ENCODE measurements around the gene FABP3. TPM values are rescaled to one million over a fixed set of nuclear protein-coding genes. Genes with fewer than 3 reads are reported as not detected.

The FABP3 gene
- total and polyA plus RNA-seq, 3 experiments from 2014 or later: not detected

DNA sequence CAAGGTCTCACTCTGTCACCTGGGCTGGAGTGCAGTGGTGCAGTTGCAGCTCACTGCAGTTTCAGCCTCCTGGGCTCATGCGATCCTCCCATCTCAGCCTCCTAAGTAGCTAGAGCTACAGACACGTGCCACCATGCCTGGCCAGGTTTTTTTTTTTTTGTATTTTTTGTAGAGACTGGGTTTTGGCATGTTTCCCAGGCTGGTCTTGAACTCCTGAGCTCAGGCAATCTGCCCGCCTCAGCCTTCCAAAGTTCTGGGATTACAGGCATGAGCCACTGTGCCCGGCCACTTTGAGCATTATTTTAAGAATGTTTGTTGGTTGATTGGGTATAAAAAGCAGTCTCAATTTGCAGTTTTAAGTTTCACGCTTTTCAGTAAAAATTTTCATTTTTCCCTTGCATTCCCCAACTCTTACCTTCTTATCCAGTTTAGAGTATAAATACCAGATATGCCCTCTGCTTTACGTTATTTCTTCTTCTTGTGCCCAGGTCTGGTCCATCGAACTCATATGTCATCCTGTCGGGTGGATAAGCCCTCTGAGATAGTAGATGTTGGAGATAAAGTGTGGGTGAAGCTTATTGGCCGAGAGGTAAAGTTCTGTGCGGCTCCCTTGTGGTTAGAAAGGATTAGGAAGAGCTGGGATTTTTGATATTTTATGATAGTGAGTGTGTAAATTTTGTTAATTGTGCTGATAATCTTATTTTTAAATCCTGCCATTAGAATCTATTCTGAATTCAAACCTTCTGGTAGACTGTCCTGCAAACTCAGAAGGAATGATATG lies 36.0 kb downstream of the FABP3 start:
- H3K4me1 ChIP-seq (ENCODE audit: insufficient read depth, low read length): no peaks in the 10 kb centered on the region
- no peak overlapping the region for H3K27ac Mint-ChIP-seq
- peaks cover 10 to 44% (median 10%) of the 10 kb centered on the region in 3 donors for H3K36me3 Mint-ChIP-seq
- no peaks in the 10 kb centered on the region for H3K9me3 Mint-ChIP-seq
- POLR2A ChIA-PET: no interaction called here
- no peak overlapping the region for H3K4me3 Mint-ChIP-seq
- CTCF ChIA-PET: no interaction called here
- H3K9me3 ChIP-seq (ENCODE audit: low read length): no peaks in the 10 kb centered on the region
- H3K4me1 Mint-ChIP-seq: peaks cover 0 to 10% (median 4%) of the 10 kb centered on the region in 3 donors
- H3K27me3 Mint-ChIP-seq: no peaks in the 10 kb centered on the region
- peaks cover 15% of the 10 kb centered on the region for H3K36me3 ChIP-seq (ENCODE audit: insufficient read depth, low read length)
- no peak overlapping the region for H3K4me3 ChIP-seq (ENCODE audit: low read length)
- DNase-seq: no peak
- no peak overlapping the region for H3K27ac ChIP-seq (ENCODE audit: low read depth, low read length)
- H3K27me3 ChIP-seq (ENCODE audit: insufficient read depth, low read length, poor library complexity, severe bottlenecking): no peaks in the 10 kb centered on the region

DNA sequence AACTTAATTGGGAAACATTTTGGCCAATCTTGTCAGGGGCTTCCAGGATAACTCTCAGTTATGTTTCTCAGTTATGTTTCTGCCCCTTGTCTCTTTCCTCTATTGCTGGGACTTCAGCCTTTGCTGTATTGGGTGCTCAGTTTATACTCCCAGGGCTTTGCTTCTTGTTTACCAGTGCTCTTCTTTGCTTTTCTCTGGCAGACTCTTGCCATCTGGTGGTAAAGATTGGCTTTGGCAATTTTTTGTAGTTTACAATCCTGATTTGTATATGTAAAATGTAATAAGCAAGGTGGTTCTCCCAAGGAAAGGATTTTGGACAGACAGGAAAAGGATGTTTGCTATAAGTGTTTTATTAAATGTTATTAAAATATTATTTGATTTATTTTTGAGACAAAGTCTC lies 37.9 kb downstream of the FABP3 start:
- Histone ChIP-seq H3K36me3 (ENCODE audit: insufficient read depth, low read length) (peaks cover 15% of the 10 kb centered on the region), H3K27me3 (ENCODE audit: insufficient read depth, low read length, poor library complexity, severe bottlenecking) (no peaks in the 10 kb centered on the region), H3K4me1 (ENCODE audit: insufficient read depth, low read length) (no peaks in the 10 kb centered on the region), H3K4me3 (ENCODE audit: low read length) (no peak overlapping the region), H3K9me3 (ENCODE audit: low read length) (no peaks in the 10 kb centered on the region), H3K27ac (ENCODE audit: low read depth, low read length) (no peak overlapping the region)
- H3K9me3 Mint-ChIP-seq: no peaks in the 10 kb centered on the region
- DNase-seq: peak in 2 of 5 donors; percentile 5 to 6
- no peak overlapping the region for H3K4me3 Mint-ChIP-seq
- H3K36me3 Mint-ChIP-seq: peaks cover 10 to 38% (median 14%) of the 10 kb centered on the region in 3 donors
- ChIA-PET CTCF (no interaction called here), POLR2A (no interaction called here)
- peak overlapping the region in 1 of 8 donors; percentile 43 for H3K27ac Mint-ChIP-seq
- H3K27me3 Mint-ChIP-seq: no peaks in the 10 kb centered on the region
- H3K4me1 Mint-ChIP-seq: peaks cover 0 to 10% (median 4%) of the 10 kb centered on the region in 3 donors

- H3K27ac ChIP-seq (ENCODE audit: low read depth, low read length): no peak overlapping the region
- H3K4me3 Mint-ChIP-seq: no peak overlapping the region
- no peaks in the 10 kb centered on the region for H3K4me1 Mint-ChIP-seq
- peaks cover 0 to 40% (median 7%) of the 10 kb centered on the region in 3 donors for H3K36me3 Mint-ChIP-seq
- H3K27me3 Mint-ChIP-seq: no peaks in the 10 kb centered on the region
- no peak overlapping the region for H3K4me3 ChIP-seq (ENCODE audit: low read length)
- H3K36me3 ChIP-seq (ENCODE audit: insufficient read depth, low read length): peaks cover 5% of the 10 kb centered on the region
- no peak for DNase-seq
- ChIA-PET POLR2A (no interaction called here), CTCF (no interaction called here)
- no peak overlapping the region for H3K27ac Mint-ChIP-seq
- no peaks in the 10 kb centered on the region for H3K9me3 Mint-ChIP-seq
- no peaks in the 10 kb centered on the region for H3K4me1 ChIP-seq (ENCODE audit: insufficient read depth, low read length)
- H3K27me3 ChIP-seq (ENCODE audit: insufficient read depth, low read length, poor library complexity, severe bottlenecking): no peaks in the 10 kb centered on the region
- no peaks in the 10 kb centered on the region for H3K9me3 ChIP-seq (ENCODE audit: low read length)
Measured at GRCh38 chr1:31327381-31327780, 45.5 kb downstream of the FABP3 start.

DNA sequence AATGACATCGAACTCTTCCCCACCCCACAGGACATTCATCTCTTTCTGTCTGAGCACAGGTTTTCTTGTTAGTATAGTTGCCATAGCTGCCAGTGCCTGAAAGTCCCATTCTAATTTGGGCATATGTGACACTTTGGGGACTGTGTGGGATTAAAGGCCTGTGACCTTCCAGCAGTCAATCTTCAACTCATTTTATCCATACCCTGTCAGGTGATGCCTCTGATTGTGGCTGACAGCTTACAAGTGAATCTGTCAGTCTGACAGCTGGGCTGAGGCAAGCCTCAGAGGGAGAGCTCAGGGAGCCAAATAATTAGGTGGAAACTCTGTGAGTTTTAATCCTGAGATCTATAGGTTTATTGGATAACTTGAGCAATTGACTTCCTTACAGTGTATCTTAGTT lies 46.4 kb downstream of the FABP3 start:
- ChIA-PET POLR2A (no interaction called here), CTCF (no interaction called here)
- H3K27ac Mint-ChIP-seq: no peak overlapping the region
- H3K9me3 Mint-ChIP-seq: no peaks in the 10 kb centered on the region
- no peak for DNase-seq
- no peak overlapping the region for H3K4me3 Mint-ChIP-seq
- peaks cover 0 to 46% (median 9%) of the 10 kb centered on the region in 3 donors for H3K36me3 Mint-ChIP-seq
- H3K4me1 Mint-ChIP-seq: no peaks in the 10 kb centered on the region
- Histone ChIP-seq H3K27me3 (ENCODE audit: insufficient read depth, low read length, poor library complexity, severe bottlenecking) (no peaks in the 10 kb centered on the region), H3K9me3 (ENCODE audit: low read length) (no peaks in the 10 kb centered on the region), H3K36me3 (ENCODE audit: insufficient read depth, low read length) (peaks cover 5% of the 10 kb centered on the region), H3K27ac (ENCODE audit: low read depth, low read length) (no peak overlapping the region), H3K4me1 (ENCODE audit: insufficient read depth, low read length) (no peaks in the 10 kb centered on the region), H3K4me3 (ENCODE audit: low read length) (no peak overlapping the region)
- no peaks in the 10 kb centered on the region for H3K27me3 Mint-ChIP-seq

DNA sequence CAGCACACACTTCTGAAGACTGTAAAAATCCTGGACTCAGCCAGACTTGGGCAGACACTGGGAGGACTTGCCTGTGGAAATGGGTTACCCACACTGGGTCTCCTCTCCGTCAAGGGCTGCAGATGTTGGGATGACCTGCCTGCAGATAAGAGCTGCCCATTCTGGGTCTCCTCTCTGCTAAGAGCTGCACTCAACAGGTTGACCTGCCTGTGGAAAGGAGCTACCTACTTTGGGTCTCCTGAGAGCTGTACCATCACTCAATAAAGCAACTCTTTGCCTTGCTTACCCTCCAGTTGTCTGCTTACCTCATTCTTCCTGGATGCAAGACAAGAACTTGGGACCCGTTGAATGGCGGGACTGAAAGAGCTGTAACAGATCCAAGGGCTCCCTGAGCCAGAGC lies 47.9 kb downstream of the FABP3 start:
- no peak overlapping the region for H3K27ac ChIP-seq (ENCODE audit: low read depth, low read length)
- no peak for DNase-seq
- ChIA-PET POLR2A (no interaction called here), CTCF (interaction anchor here (0.6 kb wide), 1 partner anchor 313 kb away, joined by 4 read pairs; no protein-coding TSS in a partner anchor)
- H3K27me3 Mint-ChIP-seq: no peaks in the 10 kb centered on the region
- H3K4me3 Mint-ChIP-seq: no peak overlapping the region
- no peaks in the 10 kb centered on the region for H3K9me3 ChIP-seq (ENCODE audit: low read length)
- H3K36me3 ChIP-seq (ENCODE audit: insufficient read depth, low read length): peaks cover 9% of the 10 kb centered on the region
- no peaks in the 10 kb centered on the region for H3K4me1 Mint-ChIP-seq
- no peaks in the 10 kb centered on the region for H3K27me3 ChIP-seq (ENCODE audit: insufficient read depth, low read length, poor library complexity, severe bottlenecking)
- H3K9me3 Mint-ChIP-seq: no peaks in the 10 kb centered on the region
- H3K36me3 Mint-ChIP-seq: peaks cover 0 to 53% (median 10%) of the 10 kb centered on the region in 3 donors
- no peak overlapping the region for H3K27ac Mint-ChIP-seq
- no peak overlapping the region for H3K4me3 ChIP-seq (ENCODE audit: low read length)
- H3K4me1 ChIP-seq (ENCODE audit: insufficient read depth, low read length): no peaks in the 10 kb centered on the region

GRCh38 chr1:31324093-31324492 lies 48.8 kb downstream of the FABP3 start:
- ChIA-PET POLR2A (no interaction called here), CTCF (no interaction called here)
- Histone ChIP-seq H3K36me3 (ENCODE audit: insufficient read depth, low read length) (peaks cover 14% of the 10 kb centered on the region), H3K27ac (ENCODE audit: low read depth, low read length) (no peak overlapping the region), H3K27me3 (ENCODE audit: insufficient read depth, low read length, poor library complexity, severe bottlenecking) (no peaks in the 10 kb centered on the region), H3K9me3 (ENCODE audit: low read length) (no peaks in the 10 kb centered on the region), H3K4me1 (ENCODE audit: insufficient read depth, low read length) (no peaks in the 10 kb centered on the region), H3K4me3 (ENCODE audit: low read length) (no peak overlapping the region)
- DNase-seq: no peak
- Mint-ChIP-seq H3K4me1 (no peaks in the 10 kb centered on the region), H3K27ac (no peak overlapping the region), H3K4me3 (no peak overlapping the region), H3K27me3 (no peaks in the 10 kb centered on the region), H3K9me3 (no peaks in the 10 kb centered on the region), H3K36me3 (peaks cover 0 to 59% (median 10%) of the 10 kb centered on the region in 3 donors)

DNA sequence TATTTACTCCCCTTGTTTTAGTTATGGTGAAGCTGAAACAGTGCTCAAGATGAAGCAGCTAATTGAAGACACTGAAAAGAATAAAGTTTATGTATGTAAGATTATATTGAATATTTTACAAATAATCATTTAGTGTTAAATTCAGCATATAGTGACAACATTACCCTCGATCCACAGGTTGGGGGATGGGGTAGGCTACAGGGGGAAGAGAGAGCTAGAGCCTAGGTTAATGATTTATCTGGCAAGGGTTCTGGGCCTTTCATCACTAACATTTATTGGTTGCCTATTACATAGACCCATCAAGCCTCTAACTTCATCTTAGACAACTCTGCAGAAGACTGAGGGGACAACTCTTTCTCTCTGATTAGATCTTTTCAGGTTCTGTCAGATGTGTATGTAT lies 54.7 kb downstream of the FABP3 start:
- Mint-ChIP-seq H3K36me3 (peaks cover 8 to 86% (median 22%) of the 10 kb centered on the region in 3 donors), H3K4me3 (no peak overlapping the region), H3K27me3 (no peaks in the 10 kb centered on the region), H3K9me3 (no peaks in the 10 kb centered on the region), H3K4me1 (no peaks in the 10 kb centered on the region), H3K27ac (no peak overlapping the region)
- no peak overlapping the region for H3K27ac ChIP-seq (ENCODE audit: low read depth, low read length)
- ChIA-PET CTCF (no interaction called here), POLR2A (no interaction called here)
- no peaks in the 10 kb centered on the region for H3K27me3 ChIP-seq (ENCODE audit: insufficient read depth, low read length, poor library complexity, severe bottlenecking)
- H3K4me1 ChIP-seq (ENCODE audit: insufficient read depth, low read length): no peaks in the 10 kb centered on the region
- H3K9me3 ChIP-seq (ENCODE audit: low read length): no peaks in the 10 kb centered on the region
- no peak for DNase-seq
- no peak overlapping the region for H3K4me3 ChIP-seq (ENCODE audit: low read length)
- H3K36me3 ChIP-seq (ENCODE audit: insufficient read depth, low read length): peaks cover 32% of the 10 kb centered on the region

GRCh38 chr1:31315902-31316301 lies 57.0 kb downstream of the FABP3 start:
- no peaks in the 10 kb centered on the region for H3K9me3 ChIP-seq (ENCODE audit: low read length)
- Mint-ChIP-seq H3K27me3 (no peaks in the 10 kb centered on the region), H3K4me1 (no peaks in the 10 kb centered on the region), H3K27ac (no peak overlapping the region), H3K4me3 (no peak overlapping the region), H3K9me3 (no peaks in the 10 kb centered on the region), H3K36me3 (peaks cover 12 to 84% (median 24%) of the 10 kb centered on the region in 3 donors)
- H3K27me3 ChIP-seq (ENCODE audit: insufficient read depth, low read length, poor library complexity, severe bottlenecking): no peaks in the 10 kb centered on the region
- H3K4me1 ChIP-seq (ENCODE audit: insufficient read depth, low read length): no peaks in the 10 kb centered on the region
- ChIA-PET POLR2A (no interaction called here), CTCF (interaction anchor here (1.0 kb wide), 1 partner anchor 13 kb away, joined by 3 read pairs; no protein-coding TSS in a partner anchor)
- H3K27ac ChIP-seq (ENCODE audit: low read depth, low read length): no peak overlapping the region
- H3K36me3 ChIP-seq (ENCODE audit: insufficient read depth, low read length): peaks cover 43% of the 10 kb centered on the region
- no peak overlapping the region for H3K4me3 ChIP-seq (ENCODE audit: low read length)
- no peak for DNase-seq
